ENCODE measurements around the gene FES. TPM values are rescaled to one million over a fixed set of nuclear protein-coding genes. Genes with fewer than 3 reads are reported as not detected.

Gene FES
- total RNA-seq, 2 donors from 2014 or later = 54.2 to 86.3 TPM

- Histone ChIP-seq H3K27me3 (replicated peaks; ENCODE audit: insufficient read depth) (no peaks in the 10 kb centered on the region), H3K27ac (no peak overlapping the region), H3K36me3 (peaks cover 54% of the 10 kb centered on the region), H3K9me3 (no peaks in the 10 kb centered on the region), H3K4me3 (no peak overlapping the region), H3K4me1 (ENCODE audit: control insufficient read depth in 1 of 2, low read depth in 2 of 2) (peaks cover 27 to 32% of the 10 kb centered on the region in 2 donors)
- TF ChIP-seq CTCF (IDR thresholded peaks at IDR 0.05) = no peak
- ATAC-seq (ENCODE audit: insufficient number of reproducible peaks, low FRiP score, low read depth) = no peak
- no peak for DNase-seq (ENCODE audit: low spot score)
Measured at GRCh38 chr15:90881181-90881977, 2.9 kb upstream of the FES start.

- Histone ChIP-seq H3K4me3 (no peak overlapping the region), H3K4me1 (ENCODE audit: control insufficient read depth in 1 of 2, low read depth in 2 of 2) (peaks cover 28 to 32% of the 10 kb centered on the region in 2 donors), H3K27ac (peak overlapping the region in 1 of 2 donors; percentile 98), H3K27me3 (replicated peaks; ENCODE audit: insufficient read depth) (no peaks in the 10 kb centered on the region), H3K36me3 (peaks cover 48% of the 10 kb centered on the region), H3K9me3 (no peaks in the 10 kb centered on the region)
- ATAC-seq (ENCODE audit: insufficient number of reproducible peaks, low FRiP score, low read depth) = no peak
- no peak for DNase-seq (ENCODE audit: low spot score)
- TF ChIP-seq CTCF (IDR thresholded peaks at IDR 0.05) = no peak
Measured at GRCh38 chr15:90881978-90882721, 2.2 kb upstream of the FES start.

GRCh38 chr15:90882781-90883525 lies 1.4 kb upstream of the FES start:
- H3K36me3 ChIP-seq = peaks cover 46% of the 10 kb centered on the region
- H3K9me3 ChIP-seq = no peaks in the 10 kb centered on the region
- no peak overlapping the region for H3K4me3 ChIP-seq
- H3K27ac ChIP-seq = peak overlapping the region; percentile 88 to 98
- DNase-seq (ENCODE audit: low spot score) = no peak
- peaks cover 28 to 32% of the 10 kb centered on the region in 2 donors for H3K4me1 ChIP-seq (ENCODE audit: control insufficient read depth in 1 of 2, low read depth in 2 of 2)
- no peak for ATAC-seq (ENCODE audit: insufficient number of reproducible peaks, low FRiP score, low read depth)
- TF ChIP-seq CTCF (IDR thresholded peaks at IDR 0.05) = no peak
- no peaks in the 10 kb centered on the region for H3K27me3 ChIP-seq (replicated peaks; ENCODE audit: insufficient read depth)

- peaks cover 41% of the 10 kb centered on the region for H3K36me3 ChIP-seq
- peak overlapping the region; percentile 88 to 98 for H3K27ac ChIP-seq
- no peak for TF ChIP-seq CTCF (IDR thresholded peaks at IDR 0.05)
- H3K9me3 ChIP-seq = no peaks in the 10 kb centered on the region
- H3K27me3 ChIP-seq (replicated peaks; ENCODE audit: insufficient read depth) = no peaks in the 10 kb centered on the region
- H3K4me1 ChIP-seq (ENCODE audit: control insufficient read depth in 1 of 2, low read depth in 2 of 2) = peaks cover 28 to 32% of the 10 kb centered on the region in 2 donors
- DNase-seq (ENCODE audit: low spot score) = no peak
- H3K4me3 ChIP-seq = peak overlapping the region; percentile 87
- peak; percentile 9 for ATAC-seq (ENCODE audit: insufficient number of reproducible peaks, low FRiP score, low read depth)
Measured at GRCh38 chr15:90883526-90883975, 753 bp upstream of the FES start.

Data from thoracic aorta (tissue), 2 donors.